ENCODE data around the gene ZDHHC6.

ZDHHC6 gene

GRCh38 chr10:112395809-112396530 lies 50.7 kb downstream of the ZDHHC6 start:
- no peak for DNase-seq (ENCODE audit: low read depth in 1 of 2, low spot score in 1 of 2)
- Histone ChIP-seq H3K4me3 (replicated peaks; ENCODE audit: insufficient read depth, low read length) (no peak overlapping the region), H3K27ac (replicated peaks) (no peak overlapping the region), H3K27me3 (ENCODE audit: insufficient read depth, poor library complexity, severe bottlenecking) (no peaks in the 10 kb centered on the region)
- no peak for TF ChIP-seq POLR2AphosphoS5 (IDR thresholded peaks at IDR 0.05; ENCODE audit: low read depth)

DNA sequence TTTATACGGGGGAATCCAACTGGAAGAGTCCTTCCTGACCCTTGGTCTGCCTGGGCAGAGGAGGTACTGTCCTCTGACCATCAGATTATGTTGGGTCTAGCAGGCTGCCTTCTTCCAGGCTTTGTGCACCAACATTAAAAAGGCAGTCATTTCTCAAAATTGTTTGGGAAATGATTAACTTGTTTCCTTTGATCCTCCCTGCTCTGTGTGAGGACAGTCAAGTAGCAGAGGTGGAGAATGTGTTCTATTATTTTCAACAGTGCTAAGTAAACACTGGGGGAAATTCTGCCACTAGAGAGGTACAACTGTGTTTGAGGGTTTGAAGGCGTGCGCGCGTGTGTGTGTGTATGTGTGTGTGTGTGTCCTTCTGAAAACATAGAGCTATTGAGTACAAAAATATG lies 52.2 kb downstream of the ZDHHC6 start:
- no peak overlapping the region for H3K4me3 ChIP-seq (replicated peaks; ENCODE audit: insufficient read depth, low read length)
- H3K27ac ChIP-seq (replicated peaks) = no peak overlapping the region
- TF ChIP-seq GABPA (IDR thresholded peaks at IDR 0.05; ENCODE audit: low read depth) (no peak), SPI1 (IDR thresholded peaks at IDR 0.05; ENCODE audit: borderline replicate concordance, low read depth) (no peak), POLR2AphosphoS5 (IDR thresholded peaks at IDR 0.05; ENCODE audit: low read depth) (no peak), REST (IDR thresholded peaks at IDR 0.05; ENCODE audit: insufficient replicate concordance, low read depth) (no peak)
- TF ChIP-seq, protein P1, sequence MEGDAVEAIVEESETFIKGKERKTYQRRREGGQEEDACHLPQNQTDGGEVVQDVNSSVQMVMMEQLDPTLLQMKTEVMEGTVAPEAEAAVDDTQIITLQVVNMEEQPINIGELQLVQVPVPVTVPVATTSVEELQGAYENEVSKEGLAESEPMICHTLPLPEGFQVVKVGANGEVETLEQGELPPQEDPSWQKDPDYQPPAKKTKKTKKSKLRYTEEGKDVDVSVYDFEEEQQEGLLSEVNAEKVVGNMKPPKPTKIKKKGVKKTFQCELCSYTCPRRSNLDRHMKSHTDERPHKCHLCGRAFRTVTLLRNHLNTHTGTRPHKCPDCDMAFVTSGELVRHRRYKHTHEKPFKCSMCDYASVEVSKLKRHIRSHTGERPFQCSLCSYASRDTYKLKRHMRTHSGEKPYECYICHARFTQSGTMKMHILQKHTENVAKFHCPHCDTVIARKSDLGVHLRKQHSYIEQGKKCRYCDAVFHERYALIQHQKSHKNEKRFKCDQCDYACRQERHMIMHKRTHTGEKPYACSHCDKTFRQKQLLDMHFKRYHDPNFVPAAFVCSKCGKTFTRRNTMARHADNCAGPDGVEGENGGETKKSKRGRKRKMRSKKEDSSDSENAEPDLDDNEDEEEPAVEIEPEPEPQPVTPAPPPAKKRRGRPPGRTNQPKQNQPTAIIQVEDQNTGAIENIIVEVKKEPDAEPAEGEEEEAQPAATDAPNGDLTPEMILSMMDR (IDR thresholded peaks at IDR 0.05; ENCODE audit: insufficient read depth, low read length) = no peak
- no peaks in the 10 kb centered on the region for H3K27me3 ChIP-seq (ENCODE audit: insufficient read depth, poor library complexity, severe bottlenecking)
- DNase-seq (ENCODE audit: low read depth in 1 of 2, low spot score in 1 of 2) = no peak

DNA sequence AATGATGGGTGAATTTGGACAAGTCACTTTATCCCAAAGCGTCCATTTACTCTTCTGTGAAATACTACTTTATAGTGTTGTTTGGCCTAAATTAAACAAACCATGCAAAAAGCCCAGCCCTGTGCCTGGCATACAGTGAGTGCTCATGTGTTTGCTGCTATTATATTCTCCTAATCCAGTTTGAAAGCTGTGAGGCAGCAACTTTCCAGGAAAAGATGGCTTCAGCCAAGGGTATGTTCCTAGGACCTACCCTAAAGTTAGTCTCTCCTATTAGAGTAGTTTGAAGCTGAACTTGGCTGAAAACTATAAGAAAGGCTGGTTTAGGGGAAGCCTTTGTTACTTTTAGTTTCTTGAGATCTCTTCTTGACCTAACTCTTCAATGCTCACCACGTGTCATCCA lies 52.9 kb downstream of the ZDHHC6 start:
- Histone ChIP-seq H3K27me3 (ENCODE audit: insufficient read depth, poor library complexity, severe bottlenecking) (no peaks in the 10 kb centered on the region), H3K27ac (replicated peaks) (no peak overlapping the region), H3K4me3 (replicated peaks; ENCODE audit: insufficient read depth, low read length) (no peak overlapping the region)
- TF ChIP-seq, protein P1 (IDR thresholded peaks at IDR 0.05; ENCODE audit: insufficient read depth, low read length) = no peak
- TF ChIP-seq REST (IDR thresholded peaks at IDR 0.05; ENCODE audit: insufficient replicate concordance, low read depth) (no peak), POLR2AphosphoS5 (IDR thresholded peaks at IDR 0.05; ENCODE audit: low read depth) (no peak), GABPA (IDR thresholded peaks at IDR 0.05; ENCODE audit: low read depth) (no peak)
- no peak for DNase-seq (ENCODE audit: low read depth in 1 of 2, low spot score in 1 of 2)

DNA sequence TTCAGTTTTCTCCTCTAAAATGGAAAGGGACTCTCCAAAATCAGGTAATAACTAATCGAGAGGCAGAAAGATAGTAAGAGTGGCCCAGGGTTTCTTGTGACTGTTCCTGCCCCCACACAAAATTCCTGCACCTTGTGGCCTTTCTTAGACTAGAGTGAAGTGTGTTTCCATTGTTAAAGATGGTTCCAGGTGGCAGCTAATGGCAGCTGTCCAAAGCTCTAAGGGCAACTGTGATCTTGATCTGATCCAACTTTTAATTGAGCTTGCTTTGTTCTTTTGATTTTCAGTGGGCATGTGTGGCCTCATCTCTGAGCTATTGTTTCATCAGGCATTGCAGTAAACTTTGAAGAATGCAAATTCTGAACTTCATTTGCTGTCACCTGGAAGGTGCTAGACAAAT lies 53.4 kb downstream of the ZDHHC6 start:
- Histone ChIP-seq H3K4me3 (replicated peaks; ENCODE audit: insufficient read depth, low read length) (no peak overlapping the region), H3K27me3 (ENCODE audit: insufficient read depth, poor library complexity, severe bottlenecking) (no peaks in the 10 kb centered on the region), H3K27ac (replicated peaks) (no peak overlapping the region)
- no peak for DNase-seq (ENCODE audit: low read depth in 1 of 2, low spot score in 1 of 2)
- TF ChIP-seq POLR2AphosphoS5 (IDR thresholded peaks at IDR 0.05; ENCODE audit: low read depth) = no peak
- no peak for TF ChIP-seq REST (IDR thresholded peaks at IDR 0.05; ENCODE audit: insufficient replicate concordance, low read depth)
- no peak for TF ChIP-seq SPI1 (IDR thresholded peaks at IDR 0.05; ENCODE audit: borderline replicate concordance, low read depth)
- no peak for TF ChIP-seq GABPA (IDR thresholded peaks at IDR 0.05; ENCODE audit: low read depth)
- TF ChIP-seq, protein P1 (IDR thresholded peaks at IDR 0.05; ENCODE audit: insufficient read depth, low read length) = no peak

Data from HL-60 (cell line).